H9 (cell line): ENCODE data around the gene SPOCD1. TPM values are rescaled to one million over a fixed set of nuclear protein-coding genes. Genes with fewer than 3 reads are reported as not detected.

Source experiments
- DNase-seq: peaks from one replicate; pipeline ENCODE4 v3.0.0-alpha.2; 2017
- H2AFZ ChIP-seq: one replicate; pipeline ENCODE4 v1.6.1; 2013; ENCODE audit warnings: mild to moderate bottlenecking, low read length, control low read depth, moderate library complexity
- H2AK5ac ChIP-seq: 2 replicates; pipeline ENCODE4 v1.6.1; 2013; ENCODE audit warnings: low read length, control low read depth, mixed read lengths; ENCODE audit not compliant: insufficient read length
- H2BK120ac ChIP-seq: one replicate; pipeline ENCODE4 v1.6.1; 2013; ENCODE audit warnings: low read depth, mild to moderate bottlenecking, low read length, control low read depth, inconsistent platforms; ENCODE audit not compliant: poor library complexity, severe bottlenecking
- H2BK12ac ChIP-seq: 2 replicates; pipeline ENCODE4 v1.6.1; 2013; ENCODE audit warnings: low read length, control low read depth, mixed read lengths, low read depth; ENCODE audit not compliant: insufficient read length
- H2BK15ac ChIP-seq: 2 replicates; pipeline ENCODE4 v1.6.1; 2013; ENCODE audit warnings: low read depth, low read length, control low read depth
- H2BK20ac ChIP-seq: one replicate; pipeline ENCODE4 v1.6.1; 2013; ENCODE audit warnings: low read depth, mild to moderate bottlenecking, low read length, control low read depth, inconsistent platforms; ENCODE audit not compliant: poor library complexity, severe bottlenecking
- H2BK5ac ChIP-seq: 2 replicates; pipeline ENCODE4 v1.6.1; 2013; ENCODE audit warnings: low read length, control low read depth, mixed read lengths; ENCODE audit not compliant: insufficient read length
- H3K14ac ChIP-seq: 2 replicates; pipeline ENCODE4 v1.6.1; 2013; ENCODE audit warnings: low read length, control low read depth; ENCODE audit not compliant: insufficient read depth
- H3K18ac ChIP-seq: 2 replicates; pipeline ENCODE4 v1.6.1; 2013; ENCODE audit warnings: low read depth, mild to moderate bottlenecking, mixed read lengths, low read length, control low read depth; ENCODE audit not compliant: insufficient read length
- H3K23ac ChIP-seq: 2 replicates; pipeline ENCODE4 v1.6.1; 2013; ENCODE audit warnings: low read length, control low read depth, mixed read lengths, low read depth; ENCODE audit not compliant: insufficient read length
- H3K23me2 ChIP-seq: 2 replicates; pipeline ENCODE4 v1.6.1; 2013; ENCODE audit warnings: low read depth, mild to moderate bottlenecking, mixed read lengths, low read length, control low read depth; ENCODE audit not compliant: insufficient read length, poor library complexity, severe bottlenecking
- H3K27ac ChIP-seq: 2 replicates; pipeline ENCODE4 v1.5.1; 2013; ENCODE audit warnings: low read length, control low read depth, mixed read lengths, low read depth; ENCODE audit not compliant: insufficient read length
- H3K27me3 ChIP-seq: 2 replicates; pipeline ENCODE4 v1.6.1; 2013; ENCODE audit warnings: low read length, control low read depth, inconsistent platforms; ENCODE audit not compliant: insufficient read depth
- H3K4ac ChIP-seq: 2 replicates; pipeline ENCODE4 v1.6.1; 2013; ENCODE audit warnings: low read depth, mild to moderate bottlenecking, control low read depth, inconsistent platforms, low read length, moderate library complexity
- H3K4me1 ChIP-seq: 2 replicates; pipeline ENCODE4 v1.6.1; 2013; ENCODE audit warnings: low read length, control low read depth, inconsistent platforms; ENCODE audit not compliant: insufficient read depth
- H3K4me2 ChIP-seq: 2 replicates; pipeline ENCODE4 v1.6.1; 2013; ENCODE audit warnings: low read length, control low read depth, mixed read lengths; ENCODE audit not compliant: insufficient read length, insufficient read depth
- H3K56ac ChIP-seq: 2 replicates; pipeline ENCODE4 v1.6.1; 2013; ENCODE audit warnings: low read depth, mild to moderate bottlenecking, mixed read lengths, low read length, control low read depth; ENCODE audit not compliant: insufficient read length
- H3K79me1 ChIP-seq: 2 replicates; pipeline ENCODE4 v1.6.1; 2013; ENCODE audit warnings: low read depth, mild to moderate bottlenecking, moderate library complexity, low read length, control low read depth, inconsistent platforms; ENCODE audit not compliant: insufficient read depth, poor library complexity, severe bottlenecking
- H3K79me2 ChIP-seq: 2 replicates; pipeline ENCODE4 v1.6.1; 2013; ENCODE audit warnings: low read length, control low read depth, inconsistent platforms; ENCODE audit not compliant: insufficient read depth
- H3K9ac ChIP-seq: 2 replicates; pipeline ENCODE4 v1.6.1; 2013; ENCODE audit warnings: low read length, control low read depth, mixed read lengths; ENCODE audit not compliant: insufficient read length; ENCODE audit errors: extremely low read depth
- H3K9me3 ChIP-seq: one replicate; pipeline ENCODE4 v1.6.1; 2013; ENCODE audit warnings: low read depth, low read length, inconsistent platforms; ENCODE audit not compliant: control insufficient read depth
- H3T11ph ChIP-seq: one replicate; pipeline ENCODE4 v1.6.1; 2013; ENCODE audit warnings: mild to moderate bottlenecking, low read length, control low read depth, inconsistent platforms
- H4K20me1 ChIP-seq: one replicate; pipeline ENCODE4 v1.6.1; 2013; ENCODE audit not compliant: control insufficient read depth, insufficient read length, insufficient read depth
- H4K5ac ChIP-seq: 2 replicates; pipeline ENCODE4 v1.6.1; 2013; ENCODE audit warnings: low read depth, mild to moderate bottlenecking, mixed read lengths, low read length, control low read depth; ENCODE audit not compliant: insufficient read length
- H4K8ac ChIP-seq: replicated peaks from 2 replicates; pipeline ENCODE4 v1.6.1; 2013; ENCODE audit warnings: low read length, control low read depth, mixed read lengths, low read depth; ENCODE audit not compliant: insufficient read length
- H4K91ac ChIP-seq: 2 replicates; pipeline ENCODE4 v1.6.1; 2013; ENCODE audit warnings: low read depth, mild to moderate bottlenecking, moderate library complexity, mixed read lengths, low read length, control low read depth; ENCODE audit not compliant: insufficient read length
- H3K27ac Mint-ChIP-seq, 3 experiments: 2 replicates in 2 of 3; 3 replicates in 1 of 3; pipeline ENCODE4 v1.8.0; 2020 to 2021; ENCODE audit warnings: mixed read lengths in 3 of 3, mild to moderate bottlenecking in 1 of 3, moderate library complexity in 1 of 3
- H3K27me3 Mint-ChIP-seq: 2 replicates; pipeline ENCODE4 v1.8.0; 2021; ENCODE audit warnings: low read depth, mild to moderate bottlenecking, moderate library complexity, mixed read lengths
- H3K36me3 Mint-ChIP-seq, 3 experiments: 2 replicates in 2 of 3; 3 replicates in 1 of 3; pipeline ENCODE4 v1.8.0; 2020 to 2021; ENCODE audit warnings: low read depth in 3 of 3, mixed read lengths in 3 of 3; ENCODE audit not compliant: insufficient read depth in 1 of 3
- H3K4me1 Mint-ChIP-seq, 2 experiments: 2 replicates each; pipeline ENCODE4 v1.8.0; 2020; ENCODE audit warnings: mixed read lengths in 2 of 2
- H3K4me3 Mint-ChIP-seq, 2 experiments: 2 replicates in 1 of 2; 3 replicates in 1 of 2; pipeline ENCODE4 v1.8.0; 2020 to 2021; ENCODE audit warnings: mild to moderate bottlenecking in 2 of 2, mixed read lengths in 2 of 2, moderate library complexity in 1 of 2
- H3K9me3 Mint-ChIP-seq, 2 experiments: 2 replicates in 1 of 2; 3 replicates in 1 of 2; pipeline ENCODE4 v1.8.0; 2020; ENCODE audit warnings: mild to moderate bottlenecking in 2 of 2, mixed read lengths in 2 of 2, moderate library complexity in 1 of 2
- WGBS: extraction: QIAGEN DNeasy Blood & Tissue Kit; methylation state at CpG from one replicate; pipeline ENCODE4 v1.1.7; 2013; ENCODE audit warnings: missing lambda C conversion rate, low lambda C conversion rate, mixed read lengths; ENCODE audit not compliant: insufficient read length; ENCODE audit errors: extremely low coverage; 5-methylcytosine and 5-hydroxymethylcytosine counted together
- total RNA-seq: library from RNA; stranded (reverse); gene quantifications from 2 replicates; pipeline ENCODE4 v1.2.1, GENCODE V29; 2021
- TF ChIP-seq, protein P1 (sequence below): fragments of 200-600 bp; sonication (generic); conservative IDR thresholded peaks from 3 replicates; pipeline ENCODE4 v1.8.0; 2021; ENCODE audit warnings: antibody characterized with exemption, mild to moderate bottlenecking

SPOCD1 gene
- total RNA-seq, 1 experiment from 2014 or later: 1.5 TPM

DNA sequence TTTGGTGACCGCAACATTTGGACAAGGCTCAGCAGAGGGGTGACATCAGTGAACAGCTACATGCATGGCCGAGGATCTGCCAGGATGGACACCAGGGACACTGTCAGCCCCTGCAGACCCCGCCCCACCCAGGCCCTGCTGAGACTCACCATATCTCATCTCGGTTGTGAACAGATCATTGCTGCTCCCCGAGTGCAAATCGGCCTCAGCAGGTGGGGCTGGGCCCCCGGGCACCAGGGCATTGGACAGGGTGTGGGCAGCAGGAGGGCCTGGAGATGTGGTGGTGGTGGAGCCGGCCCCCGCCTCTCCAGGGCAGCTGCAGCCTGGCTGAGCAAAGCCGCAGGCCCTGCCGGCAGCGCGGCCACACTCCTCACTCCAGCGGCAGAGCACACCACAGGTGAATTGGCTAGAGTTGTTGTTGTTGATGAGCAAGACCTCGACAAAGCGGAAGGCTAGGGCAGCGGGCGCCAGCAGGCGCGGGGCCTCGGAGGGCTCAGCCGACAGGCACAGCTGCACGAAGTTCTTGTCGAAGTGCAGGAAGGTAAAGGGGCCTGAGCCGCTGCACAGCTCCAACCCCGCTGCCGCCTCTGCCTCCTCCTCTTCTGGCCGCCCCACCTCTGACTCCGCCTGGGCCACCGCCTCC lies 59.9 kb downstream of the SPOCD1 start:
- H3K18ac ChIP-seq: no peak overlapping the region
- TF ChIP-seq, protein P1, sequence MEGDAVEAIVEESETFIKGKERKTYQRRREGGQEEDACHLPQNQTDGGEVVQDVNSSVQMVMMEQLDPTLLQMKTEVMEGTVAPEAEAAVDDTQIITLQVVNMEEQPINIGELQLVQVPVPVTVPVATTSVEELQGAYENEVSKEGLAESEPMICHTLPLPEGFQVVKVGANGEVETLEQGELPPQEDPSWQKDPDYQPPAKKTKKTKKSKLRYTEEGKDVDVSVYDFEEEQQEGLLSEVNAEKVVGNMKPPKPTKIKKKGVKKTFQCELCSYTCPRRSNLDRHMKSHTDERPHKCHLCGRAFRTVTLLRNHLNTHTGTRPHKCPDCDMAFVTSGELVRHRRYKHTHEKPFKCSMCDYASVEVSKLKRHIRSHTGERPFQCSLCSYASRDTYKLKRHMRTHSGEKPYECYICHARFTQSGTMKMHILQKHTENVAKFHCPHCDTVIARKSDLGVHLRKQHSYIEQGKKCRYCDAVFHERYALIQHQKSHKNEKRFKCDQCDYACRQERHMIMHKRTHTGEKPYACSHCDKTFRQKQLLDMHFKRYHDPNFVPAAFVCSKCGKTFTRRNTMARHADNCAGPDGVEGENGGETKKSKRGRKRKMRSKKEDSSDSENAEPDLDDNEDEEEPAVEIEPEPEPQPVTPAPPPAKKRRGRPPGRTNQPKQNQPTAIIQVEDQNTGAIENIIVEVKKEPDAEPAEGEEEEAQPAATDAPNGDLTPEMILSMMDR: no peak
- no peak overlapping the region for H3K4ac ChIP-seq
- Mint-ChIP-seq H3K36me3 (no peaks in the 10 kb centered on the region), H3K9me3 (no peaks in the 10 kb centered on the region), H3K27me3 (no peaks in the 10 kb centered on the region; the same call in 1 of the 2 replicates), H3K27ac (no peak overlapping the region), H3K4me3 (no peak overlapping the region), H3K4me1 (peaks cover 37 to 46% of the 10 kb centered on the region in 2 experiments)
- H4K20me1 ChIP-seq: no peaks in the 10 kb centered on the region
- H3K79me2 ChIP-seq: no peaks in the 10 kb centered on the region
- H2BK20ac ChIP-seq: no peak overlapping the region
- H3K9me3 ChIP-seq: no peaks in the 10 kb centered on the region
- no peak overlapping the region for H2BK12ac ChIP-seq
- H2BK120ac ChIP-seq: no peak overlapping the region
- no peak overlapping the region for H2AFZ ChIP-seq
- no peak overlapping the region; the same call in 1 of the 2 replicates for H3K14ac ChIP-seq
- no peaks in the 10 kb centered on the region for H3K27me3 ChIP-seq
- no peak overlapping the region for H3K9ac ChIP-seq
- no peak overlapping the region for H2BK5ac ChIP-seq
- no peak overlapping the region for H4K91ac ChIP-seq
- no peak overlapping the region for H2AK5ac ChIP-seq
- H3K4me2 ChIP-seq: no peak overlapping the region
- H3K27ac ChIP-seq: no peak overlapping the region
- H3K4me1 ChIP-seq: peaks cover 11% of the 10 kb centered on the region; the same call in 1 of the 2 replicates
- no peak overlapping the region for H3K23ac ChIP-seq
- H4K5ac ChIP-seq: no peak overlapping the region
- no peak for DNase-seq
- H3K23me2 ChIP-seq: no peaks in the 10 kb centered on the region
- H3T11ph ChIP-seq: no peak overlapping the region
- no peaks in the 10 kb centered on the region for H3K79me1 ChIP-seq
- H2BK15ac ChIP-seq: no peak overlapping the region
- no peak overlapping the region for H3K56ac ChIP-seq
- WGBS: no CpG with 5 or more reads among the region's 30 CpGs
- H4K8ac ChIP-seq: no peak overlapping the region
